Measurements from ENCODE around the gene RAB7B. TPM values are rescaled to one million over a fixed set of nuclear protein-coding genes. Genes with fewer than 3 reads are reported as not detected.

Gene RAB7B
- total and polyA plus RNA-seq, 2 of the 4 experiments (the other 2 are of a cell fraction): 9.1 to 14.7 TPM

- Histone ChIP-seq H3K4me1 (ENCODE audit: control insufficient read depth, insufficient read depth, low read length) (no peaks in the 10 kb centered on the region), H2BK15ac (ENCODE audit: low read depth, low read length) (no peak overlapping the region), H2BK120ac (ENCODE audit: low read depth, low read length) (no peak overlapping the region), H4K91ac (ENCODE audit: insufficient read depth, low read depth, low read length) (no peak overlapping the region), H3K18ac (ENCODE audit: low read depth, low read length) (no peak overlapping the region), H2AFZ (replicated peaks; ENCODE audit: low read length, poor library complexity) (no peak overlapping the region), H3K23ac (ENCODE audit: low read depth, low read length) (no peak overlapping the region), H3K14ac (replicated peaks; ENCODE audit: low read depth, low read length) (no peak overlapping the region), H2AK9ac (replicated peaks; ENCODE audit: low read depth, low read length, poor library complexity) (no peak overlapping the region), H2BK5ac (ENCODE audit: low read depth, low read length, poor library complexity, severe bottlenecking) (no peak overlapping the region), H2BK20ac (ENCODE audit: low read depth, low read length) (no peak overlapping the region), H4K8ac (ENCODE audit: low read depth in 2 of 2, low read length in 2 of 2) (no peak overlapping the region), H3K4ac (ENCODE audit: low read depth, low read length) (no peak overlapping the region), H3K27ac (ENCODE audit: insufficient read depth, low read length) (no peak overlapping the region), H4K20me1 (ENCODE audit: insufficient read depth, low read length) (no peaks in the 10 kb centered on the region), H3K9me3 (ENCODE audit: control insufficient read depth, insufficient read depth, low read length) (no peaks in the 10 kb centered on the region), H3K56ac (ENCODE audit: extremely low read depth, insufficient read depth, low read length) (no peak overlapping the region), H3K9me1 (ENCODE audit: insufficient read depth, low read length) (no peaks in the 10 kb centered on the region), H3K4me2 (ENCODE audit: low read depth, low read length) (no peak overlapping the region), H4K5ac (ENCODE audit: low read depth, low read length) (no peak overlapping the region), H3K79me1 (ENCODE audit: low read depth in 1 of 2, low read length in 2 of 2) (no peaks in the 10 kb centered on the region), H2AK5ac (ENCODE audit: low read depth, low read length) (no peak overlapping the region), H3K27me3 (ENCODE audit: control insufficient read depth, insufficient read depth, low read length) (no peaks in the 10 kb centered on the region), H3K9ac (ENCODE audit: low read depth, low read length) (no peak overlapping the region), H3K4me3 (ENCODE audit: insufficient read depth, low read depth, low read length) (no peak overlapping the region), H3K36me3 (ENCODE audit: control insufficient read depth, insufficient read depth, low read length) (no peaks in the 10 kb centered on the region; the same call in 1 of the 2 replicates)
- no peak for DNase-seq
- no peak for ATAC-seq (ENCODE audit: low read depth)
- no TSS peak for BruUV-seq (replicated peaks)
- ChIA-PET CTCF (interaction anchor here (1.0 to 4.3 kb wide), 3 partner anchors 9 to 119 kb away, joined by 3 to 34 read pairs (median 19); no protein-coding TSS in a partner anchor), POLR2A (ENCODE audit: unreplicated experiment) (interaction anchor here (0.6 kb wide), 1 partner anchor 464 kb away, joined by 4 read pairs; no protein-coding TSS in a partner anchor)
- in situ Hi-C loops (cut with MboI; ENCODE audit: low sequenced_read_pairs) (loop anchor here (10.0 kb wide), 1 partner anchor 331 kb away; no protein-coding TSS in a partner anchor), intact Hi-C loops (cut with micrococcal nuclease) (no loop called here), dilution Hi-C loops (cut with HindIII; ENCODE audit: low sequenced_read_pairs, unreplicated experiment) (no loop called here)
- TF ChIP-seq FOS (IDR thresholded peaks at IDR 0.05; ENCODE audit: low read depth, low read length): no peak
- TF ChIP-seq, protein P1, sequence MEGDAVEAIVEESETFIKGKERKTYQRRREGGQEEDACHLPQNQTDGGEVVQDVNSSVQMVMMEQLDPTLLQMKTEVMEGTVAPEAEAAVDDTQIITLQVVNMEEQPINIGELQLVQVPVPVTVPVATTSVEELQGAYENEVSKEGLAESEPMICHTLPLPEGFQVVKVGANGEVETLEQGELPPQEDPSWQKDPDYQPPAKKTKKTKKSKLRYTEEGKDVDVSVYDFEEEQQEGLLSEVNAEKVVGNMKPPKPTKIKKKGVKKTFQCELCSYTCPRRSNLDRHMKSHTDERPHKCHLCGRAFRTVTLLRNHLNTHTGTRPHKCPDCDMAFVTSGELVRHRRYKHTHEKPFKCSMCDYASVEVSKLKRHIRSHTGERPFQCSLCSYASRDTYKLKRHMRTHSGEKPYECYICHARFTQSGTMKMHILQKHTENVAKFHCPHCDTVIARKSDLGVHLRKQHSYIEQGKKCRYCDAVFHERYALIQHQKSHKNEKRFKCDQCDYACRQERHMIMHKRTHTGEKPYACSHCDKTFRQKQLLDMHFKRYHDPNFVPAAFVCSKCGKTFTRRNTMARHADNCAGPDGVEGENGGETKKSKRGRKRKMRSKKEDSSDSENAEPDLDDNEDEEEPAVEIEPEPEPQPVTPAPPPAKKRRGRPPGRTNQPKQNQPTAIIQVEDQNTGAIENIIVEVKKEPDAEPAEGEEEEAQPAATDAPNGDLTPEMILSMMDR (conservative IDR thresholded peaks at IDR 0.05; ENCODE audit: low read depth, low read length): 0 out of 2 replicates have a peak, but pooled peaks have one; percentile 2
- WGBS, 2 experiments (ENCODE audit: extremely low coverage in 2 of 2, insufficient read length in 1 of 2): no CpG with 5 or more reads among the region's 3 CpGs
Observed at GRCh38 chr1:205986292-205986691, 16.9 kb downstream of the RAB7B start.

All from IMR-90 (cell line).